Stimulated activated naive CD4-positive, alpha-beta T cell (primary cell): ENCODE data around the gene FXYD3.

Experiments
- DNase-seq, 6 experiments: peaks; one replicate each; lab custom pipeline; 2025; lab: John Stamatoyannopoulos, UW

Gene FXYD3

GRCh38 chr19:35106291-35106583 is 9.4 kb upstream of the FXYD3 start:
- no peak for DNase-seq

GRCh38 chr19:35106898-35107541 is 8.6 kb upstream of the FXYD3 start:
- DNase-seq: no peak

- DNase-seq: no peak
Observed at GRCh38 chr19:35107545-35107944, 8.1 kb upstream of the FXYD3 start.

GRCh38 chr19:35108730-35109129 is 6.9 kb upstream of the FXYD3 start:
- no peak for DNase-seq

- no peak for DNase-seq
Observed at GRCh38 chr19:35109395-35110112, 6.1 kb upstream of the FXYD3 start.

- no peak for DNase-seq
Observed at GRCh38 chr19:35110974-35111373, 4.6 kb upstream of the FXYD3 start.

GRCh38 chr19:35112995-35113688 is 2.5 kb upstream of the FXYD3 start:
- DNase-seq: no peak

GRCh38 chr19:35114353-35115176 is 1.1 kb upstream of the FXYD3 start:
- DNase-seq: peak; percentile 20 to 75 (median 56)

GRCh38 chr19:35116072-35116801 is 614 bp downstream of the FXYD3 start:
- DNase-seq: no peak

GRCh38 chr19:35117116-35117515 is 1.5 kb downstream of the FXYD3 start:
- DNase-seq: no peak

- DNase-seq: no peak
Observed at GRCh38 chr19:35117799-35118198, 2.2 kb downstream of the FXYD3 start.

GRCh38 chr19:35118268-35119020 is 2.8 kb downstream of the FXYD3 start:
- DNase-seq: no peak

GRCh38 chr19:35119091-35119490 is 3.5 kb downstream of the FXYD3 start:
- no peak for DNase-seq

GRCh38 chr19:35119578-35120155 is 4.0 kb downstream of the FXYD3 start:
- DNase-seq: no peak

GRCh38 chr19:35120492-35120891 is 4.9 kb downstream of the FXYD3 start:
- no peak for DNase-seq

- no peak for DNase-seq
Observed at GRCh38 chr19:35120898-35121297, 5.3 kb downstream of the FXYD3 start.

- no peak for DNase-seq
Observed at GRCh38 chr19:35122687-35123551, 7.3 kb downstream of the FXYD3 start.

GRCh38 chr19:35123573-35123972 is 8.0 kb downstream of the FXYD3 start:
- DNase-seq: no peak
